Hepatocyte (in vitro differentiated cells): ENCODE measurements around the gene SGCD. TPM values are rescaled to one million over a fixed set of nuclear protein-coding genes. Genes with fewer than 3 reads are reported as not detected.

Experiments
- DNase-seq: peaks from one replicate; pipeline ENCODE4 v3.0.0-alpha.2; 2016; ENCODE audit warnings: low spot score
- H2AFZ ChIP-seq: fragments of 200-600 bp; sonication (generic); 2 replicates; pipeline ENCODE4 v1.6.0; 2016; ENCODE audit warnings: antibody characterized with exemption, mild to moderate bottlenecking
- H3K27ac ChIP-seq: fragments of 200-600 bp; sonication (generic); 2 replicates; pipeline ENCODE4 v1.5.1; 2016; ENCODE audit warnings: mild to moderate bottlenecking
- H3K27me3 ChIP-seq: fragments of 200-600 bp; sonication (generic); 2 replicates; pipeline ENCODE4 v1.6.1; 2016
- H3K36me3 ChIP-seq: fragments of 200-600 bp; sonication (generic); replicated peaks from 2 replicates; pipeline ENCODE4 v1.5.1; 2016; ENCODE audit warnings: low read depth; ENCODE audit not compliant: insufficient read depth
- H3K4me1 ChIP-seq: fragments of 200-600 bp; sonication (generic); 2 replicates; pipeline ENCODE4 v1.5.1; 2016; ENCODE audit warnings: mild to moderate bottlenecking, moderate library complexity; ENCODE audit not compliant: insufficient read depth
- H3K4me2 ChIP-seq: fragments of 200-600 bp; sonication (generic); 2 replicates; pipeline ENCODE4 v1.6.0; 2016
- H3K4me3 ChIP-seq: fragments of 200-600 bp; sonication (generic); 2 replicates; pipeline ENCODE4 v1.5.1; 2016; ENCODE audit warnings: mild to moderate bottlenecking
- H3K79me2 ChIP-seq: fragments of 200-600 bp; sonication (generic); 2 replicates; pipeline ENCODE4 v1.6.0; 2017; ENCODE audit warnings: mild to moderate bottlenecking
- H3K9me2 ChIP-seq: fragments of 200-600 bp; sonication (generic); replicated peaks from 2 replicates; pipeline ENCODE4 v1.6.0; 2017; ENCODE audit warnings: mild to moderate bottlenecking; ENCODE audit not compliant: insufficient read depth
- H3K9me3 ChIP-seq: fragments of 200-600 bp; sonication (generic); 2 replicates; pipeline ENCODE4 v1.5.1; 2016; ENCODE audit warnings: low read depth, mild to moderate bottlenecking
- H4K20me1 ChIP-seq: fragments of 200-600 bp; sonication (generic); 2 replicates; pipeline ENCODE4 v1.6.0; 2016; ENCODE audit warnings: mild to moderate bottlenecking; ENCODE audit not compliant: insufficient read depth, poor library complexity, severe bottlenecking
- CTCF ChIP-seq: fragments of 200-600 bp; sonication (generic); IDR thresholded peaks from 2 replicates; pipeline ENCODE4 v1.5.1; 2016; ENCODE audit warnings: antibody characterized with exemption, mild to moderate bottlenecking; ENCODE audit not compliant: poor library complexity
- EZH2 ChIP-seq: fragments of 200-600 bp; sonication (generic); IDR thresholded peaks from 2 replicates; pipeline ENCODE4 v1.6.1; 2016; ENCODE audit warnings: antibody characterized with exemption, mild to moderate bottlenecking, borderline replicate concordance
- EZH2phosphoT487 ChIP-seq: fragments of 200-600 bp; sonication (generic); IDR thresholded peaks from one replicate; pipeline ENCODE4 v1.6.1; 2018; ENCODE audit warnings: antibody characterized with exemption, mild to moderate bottlenecking, low read depth, moderate library complexity; ENCODE audit not compliant: unreplicated experiment, severe bottlenecking
- WGBS: methylation state at CpG from one replicate; pipeline ENCODE4 v1.1.6; 2016; ENCODE audit warnings: low lambda C conversion rate; ENCODE audit errors: missing lambda C conversion rate; 5-methylcytosine and 5-hydroxymethylcytosine counted together
- polyA plus RNA-seq: library from polyadenylated mRNA; unstranded; fragments of >200 nt; fragmentation: Nextera tagmentation; extraction: Ambion mirVana; gene quantifications from 2 replicates; pipeline ENCODE4 v1.2.1, GENCODE V29; 2016
- total RNA-seq: library from RNA; depleted of rRNA; stranded (reverse); fragments of >200 nt; gene quantifications from 2 replicates; pipeline ENCODE4 v1.2.3, GENCODE V29; 2014

The SGCD gene
- total and polyA plus RNA-seq, 2 experiments from 2014 or later: 3.8 to 8.8 TPM

GRCh38 chr5:156486394-156487238 lies 159.7 kb downstream of the SGCD start:
- H4K20me1 ChIP-seq: no peaks in the 10 kb centered on the region
- H3K4me3 ChIP-seq: no peak overlapping the region
- no peaks in the 10 kb centered on the region for H3K79me2 ChIP-seq
- no peak overlapping the region for H3K27ac ChIP-seq
- WGBS: 96% methylated on average over 2 of the region's 2 CpGs
- H2AFZ ChIP-seq: no peak overlapping the region
- no peaks in the 10 kb centered on the region for H3K9me3 ChIP-seq
- H3K9me2 ChIP-seq: no peaks in the 10 kb centered on the region
- H3K36me3 ChIP-seq: no peaks in the 10 kb centered on the region
- no peaks in the 10 kb centered on the region for H3K27me3 ChIP-seq
- DNase-seq: no peak
- H3K4me1 ChIP-seq: no peaks in the 10 kb centered on the region
- TF ChIP-seq EZH2 (no peak), CTCF (no peak), EZH2phosphoT487 (no peak)
- no peak overlapping the region for H3K4me2 ChIP-seq

- no peaks in the 10 kb centered on the region for H3K4me1 ChIP-seq
- H4K20me1 ChIP-seq: no peaks in the 10 kb centered on the region
- no peak overlapping the region for H3K27ac ChIP-seq
- H3K4me2 ChIP-seq: no peak overlapping the region
- H3K9me3 ChIP-seq: no peaks in the 10 kb centered on the region
- WGBS: 36% methylated on average over 1 of the region's 1 CpG
- no peaks in the 10 kb centered on the region for H3K79me2 ChIP-seq
- TF ChIP-seq EZH2phosphoT487 (no peak), EZH2 (no peak), CTCF (no peak)
- no peaks in the 10 kb centered on the region for H3K27me3 ChIP-seq
- H3K9me2 ChIP-seq: no peaks in the 10 kb centered on the region
- no peak overlapping the region for H2AFZ ChIP-seq
- DNase-seq: no peak
- no peak overlapping the region for H3K4me3 ChIP-seq
- H3K36me3 ChIP-seq: no peaks in the 10 kb centered on the region
Measured at GRCh38 chr5:156491766-156492165, 164.8 kb downstream of the SGCD start.

GRCh38 chr5:156496291-156496690 lies 169.3 kb downstream of the SGCD start:
- no peak overlapping the region for H3K27ac ChIP-seq

More at GRCh38 chr5:156496291-156496690, 169.3 kb downstream of the SGCD start:
- Histone ChIP-seq H3K79me2 (no peaks in the 10 kb centered on the region), H3K9me2 (no peaks in the 10 kb centered on the region), H3K27me3 (no peaks in the 10 kb centered on the region), H3K9me3 (no peaks in the 10 kb centered on the region), H4K20me1 (no peaks in the 10 kb centered on the region), H3K4me2 (no peak overlapping the region), H3K36me3 (no peaks in the 10 kb centered on the region), H2AFZ (no peak overlapping the region), H3K4me3 (no peak overlapping the region), H3K4me1 (no peaks in the 10 kb centered on the region)
- no peak for DNase-seq
- WGBS: 68% methylated on average over 3 of the region's 3 CpGs
- TF ChIP-seq EZH2: no peak
- no peak for TF ChIP-seq CTCF
- no peak for TF ChIP-seq EZH2phosphoT487
